ENCODE data around the gene MYO7A.
"Not testable (repeated sequence)": the region's sequence is repeated elsewhere in the genome, so short reads cannot be mapped to it uniquely, and the experiment has no call there.

The MYO7A gene

GRCh38 chr11:77093056-77093891 is 34.8 kb upstream of the MYO7A start:
- no peak for DNase-seq (ENCODE audit: low spot score)

- DNase-seq (ENCODE audit: low spot score) = no peak
These were observed 33.8 kb upstream of the MYO7A start for GRCh38 chr11:77093987-77094840.

GRCh38 chr11:77094841-77095365 is 33.1 kb upstream of the MYO7A start:
- no peak for DNase-seq (ENCODE audit: low spot score)

- no peak for DNase-seq (ENCODE audit: low spot score)
These were observed 32.2 kb upstream of the MYO7A start for GRCh38 chr11:77095551-77096490.

- no peak for DNase-seq (ENCODE audit: low spot score)
These were observed 31.4 kb upstream of the MYO7A start for GRCh38 chr11:77096591-77097019.

GRCh38 chr11:77097180-77097579 is 30.9 kb upstream of the MYO7A start:
- DNase-seq (ENCODE audit: low spot score) = not testable (repeated sequence)

GRCh38 chr11:77100166-77101042 is 27.6 kb upstream of the MYO7A start:
- DNase-seq (ENCODE audit: low spot score) = no peak

- DNase-seq (ENCODE audit: low spot score) = peak; percentile 80
These were observed 27.0 kb upstream of the MYO7A start for GRCh38 chr11:77101043-77101537.

GRCh38 chr11:77102246-77103210 is 25.5 kb upstream of the MYO7A start, which contains the start of gene OMP:
Gene OMP, plus strand, starts transcription at chr11:77102840. Its CDS starts 0 bp downstream, at chr11:77102840.
- no peak for DNase-seq (ENCODE audit: low spot score)

GRCh38 chr11:77103319-77103718 is 24.7 kb upstream of the MYO7A start:
- no peak for DNase-seq (ENCODE audit: low spot score)

- peak; percentile 56 for DNase-seq (ENCODE audit: low spot score)
These were observed 23.3 kb upstream of the MYO7A start for GRCh38 chr11:77104727-77105126.

- no peak for DNase-seq (ENCODE audit: low spot score)
These were observed 21.7 kb upstream of the MYO7A start for GRCh38 chr11:77106321-77106720.

GRCh38 chr11:77106759-77107158 is 21.3 kb upstream of the MYO7A start:
- DNase-seq (ENCODE audit: low spot score) = no peak

- DNase-seq (ENCODE audit: low spot score) = peak; percentile 91
These were observed 20.1 kb upstream of the MYO7A start for GRCh38 chr11:77107950-77108349.

- no peak for DNase-seq (ENCODE audit: low spot score)
These were observed 19.6 kb upstream of the MYO7A start for GRCh38 chr11:77108436-77108835.

GRCh38 chr11:77109236-77110019 is 18.6 kb upstream of the MYO7A start:
- peak; percentile 47 for DNase-seq (ENCODE audit: low spot score)

GRCh38 chr11:77110836-77111235 is 17.2 kb upstream of the MYO7A start:
- DNase-seq (ENCODE audit: low spot score) = no peak

GRCh38 chr11:77111277-77111676 is 16.8 kb upstream of the MYO7A start:
- DNase-seq (ENCODE audit: low spot score) = no peak

Data from AG08396 (cell line).